Measurements from ENCODE around the gene DUOX2. TPM values are rescaled to one million over a fixed set of nuclear protein-coding genes. Genes with fewer than 3 reads are reported as not detected.
A peak's percentile ranks its signal among the peaks of the same experiment; 100 is the strongest.
"Not testable (repeated sequence)": the region's sequence is repeated elsewhere in the genome, so short reads cannot be mapped to it uniquely, and the experiment has no call there.

Gene DUOX2
- total RNA-seq, 1 experiment from 2014 or later: not detected

- ChIA-PET POLR2A (ENCODE audit: unreplicated experiment) (no interaction called here), CTCF (interaction anchor here (0.6 kb wide), 1 partner anchor 340 kb away, joined by 20 read pairs; no protein-coding TSS in a partner anchor)
- no peak for TF ChIP-seq CTCF (conservative IDR thresholded peaks at IDR 0.05)
- TF ChIP-seq EZH2 (IDR thresholded peaks at IDR 0.05; ENCODE audit: low read depth): no peak
- Histone ChIP-seq H3K4me2 (no peak overlapping the region; the same call in 1 of the 2 replicates), H3K9me2 (ENCODE audit: insufficient read depth) (no peaks in the 10 kb centered on the region), H3K79me2 (ENCODE audit: low read depth) (no peaks in the 10 kb centered on the region), H3K27ac (peak overlapping the region; percentile 47; the same call in 1 of the 2 replicates), H3K4me1 (replicated peaks; ENCODE audit: insufficient read depth) (peaks cover 3% of the 10 kb centered on the region; the same call in 1 of the 2 replicates), H4K20me1 (ENCODE audit: insufficient read depth) (no peaks in the 10 kb centered on the region), H3K36me3 (ENCODE audit: low read depth) (no peaks in the 10 kb centered on the region), H3K9me3 (ENCODE audit: insufficient read depth, low read depth) (no peaks in the 10 kb centered on the region), H2AFZ (no peak overlapping the region), H3K27me3 (ENCODE audit: insufficient read depth, low read depth) (no peaks in the 10 kb centered on the region), H3F3A (ENCODE audit: insufficient read depth, low read depth) (peaks cover 4% of the 10 kb centered on the region; the same call in 1 of the 2 replicates), H3K4me3 (no peak overlapping the region)
- peak; percentile 64 to 77 for DNase-seq
- no TSS peak for BruUV-seq (replicated peaks)
- intact Hi-C loops (cut with micrococcal nuclease; ENCODE audit: unreplicated experiment): no loop called here
Measured at GRCh38 chr15:45064386-45064785, 49.6 kb downstream of the DUOX2 start.

- H3K4me1 ChIP-seq (replicated peaks; ENCODE audit: insufficient read depth); H3K27me3 ChIP-seq (ENCODE audit: insufficient read depth, low read depth); H3K79me2 ChIP-seq (ENCODE audit: low read depth); H2AFZ ChIP-seq; POLR2A ChIA-PET (ENCODE audit: unreplicated experiment); H3K36me3 ChIP-seq (ENCODE audit: low read depth); H3F3A ChIP-seq (ENCODE audit: insufficient read depth, low read depth); H4K20me1 ChIP-seq (ENCODE audit: insufficient read depth); H3K9me2 ChIP-seq (ENCODE audit: insufficient read depth); CTCF ChIA-PET; H3K9me3 ChIP-seq (ENCODE audit: insufficient read depth, low read depth); H3K4me3 ChIP-seq; H3K4me2 ChIP-seq; DNase-seq; BruUV-seq (replicated peaks); intact Hi-C loops (cut with micrococcal nuclease; ENCODE audit: unreplicated experiment); H3K27ac ChIP-seq: not testable (repeated sequence)
Measured at GRCh38 chr15:45062301-45062700, 51.7 kb downstream of the DUOX2 start.

DNA sequence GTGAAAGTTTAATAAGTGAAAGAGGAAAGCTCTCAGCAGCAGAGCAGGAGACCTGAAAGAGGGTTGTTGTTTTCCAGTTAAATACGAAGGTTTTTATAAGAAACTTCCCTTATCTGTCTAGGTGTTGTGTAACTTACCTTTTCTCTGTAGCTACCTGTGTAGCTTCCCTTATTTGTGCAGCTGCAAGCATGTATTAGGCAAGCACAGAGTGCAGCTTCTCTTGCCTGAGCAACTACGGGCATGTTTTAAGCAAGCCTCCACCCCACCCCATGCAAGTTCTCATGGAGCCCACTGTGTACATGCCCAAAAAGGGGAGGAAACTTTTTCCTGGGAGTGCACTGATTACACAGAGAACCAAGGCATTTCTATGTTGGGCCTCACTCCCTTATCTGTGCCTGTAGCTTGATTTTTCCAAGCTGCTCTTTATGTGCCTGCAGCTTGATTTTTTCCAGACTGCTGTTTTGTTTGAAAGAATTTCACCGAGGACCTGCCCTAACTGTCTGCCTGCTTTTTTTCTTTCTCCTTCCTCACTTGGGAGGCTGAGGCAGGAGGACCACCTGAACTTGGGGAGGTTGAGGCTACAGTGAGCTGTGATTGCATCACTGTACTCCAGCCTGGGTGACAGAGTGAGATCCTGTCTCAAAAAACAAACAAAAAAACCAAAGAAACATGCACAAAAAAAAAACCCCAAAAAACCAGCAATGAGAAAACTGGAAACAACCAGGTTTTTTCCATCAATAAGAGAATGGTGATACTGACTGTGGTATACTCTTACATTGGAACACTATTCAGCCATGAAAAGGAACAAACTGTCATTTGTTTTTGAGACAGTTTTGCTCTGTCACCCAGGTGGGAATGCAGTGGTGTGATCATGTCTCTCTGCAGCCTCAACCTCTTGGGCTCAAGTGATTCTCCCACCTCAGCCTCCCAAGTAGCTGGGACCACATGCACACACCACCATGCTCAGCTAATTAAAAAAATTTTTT lies 55.0 kb downstream of the DUOX2 start:
- POLR2A ChIA-PET (ENCODE audit: unreplicated experiment); H3K9me3 ChIP-seq (ENCODE audit: insufficient read depth, low read depth); H3K27me3 ChIP-seq (ENCODE audit: insufficient read depth, low read depth); CTCF ChIA-PET; H3K4me2 ChIP-seq; H3K36me3 ChIP-seq (ENCODE audit: low read depth); H4K20me1 ChIP-seq (ENCODE audit: insufficient read depth); H3F3A ChIP-seq (ENCODE audit: insufficient read depth, low read depth); BruUV-seq (replicated peaks); H3K27ac ChIP-seq; H3K4me3 ChIP-seq; DNase-seq; H3K4me1 ChIP-seq (replicated peaks; ENCODE audit: insufficient read depth); H2AFZ ChIP-seq; H3K9me2 ChIP-seq (ENCODE audit: insufficient read depth); H3K79me2 ChIP-seq (ENCODE audit: low read depth); intact Hi-C loops (cut with micrococcal nuclease; ENCODE audit: unreplicated experiment): not testable (repeated sequence)

DNA sequence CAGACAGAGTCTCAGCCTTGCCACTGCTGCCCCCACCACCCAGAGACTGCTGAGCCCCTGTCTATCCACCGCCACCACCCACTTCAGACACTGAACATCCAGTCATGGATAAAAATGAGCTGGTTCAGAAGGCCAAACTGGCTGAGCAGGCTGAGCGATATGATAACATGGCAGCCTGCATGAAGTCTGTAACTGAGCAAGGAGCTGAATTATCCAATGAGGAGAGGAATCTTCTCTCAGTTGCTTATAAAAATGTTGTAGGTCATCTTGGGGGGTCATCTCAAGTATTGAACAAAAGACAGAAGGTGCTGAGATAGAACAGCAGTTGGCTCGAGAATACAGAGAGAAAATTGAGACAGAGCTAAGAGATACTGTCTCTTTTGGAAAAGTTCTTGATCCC lies 61.3 kb downstream of the DUOX2 start:
- H3F3A ChIP-seq (ENCODE audit: insufficient read depth, low read depth); H2AFZ ChIP-seq; H3K4me2 ChIP-seq; POLR2A ChIA-PET (ENCODE audit: unreplicated experiment); H3K36me3 ChIP-seq (ENCODE audit: low read depth); H4K20me1 ChIP-seq (ENCODE audit: insufficient read depth); CTCF ChIA-PET; H3K9me2 ChIP-seq (ENCODE audit: insufficient read depth); H3K27me3 ChIP-seq (ENCODE audit: insufficient read depth, low read depth); intact Hi-C loops (cut with micrococcal nuclease; ENCODE audit: unreplicated experiment); H3K79me2 ChIP-seq (ENCODE audit: low read depth); BruUV-seq (replicated peaks); H3K4me3 ChIP-seq; H3K27ac ChIP-seq; H3K4me1 ChIP-seq (replicated peaks; ENCODE audit: insufficient read depth); H3K9me3 ChIP-seq (ENCODE audit: insufficient read depth, low read depth); DNase-seq: not testable (repeated sequence)
